Measurements from ENCODE around the gene SLC25A29.
"Not testable (repeated sequence)": the region's sequence is repeated elsewhere in the genome, so short reads cannot be mapped to it uniquely, and the experiment has no call there.

SLC25A29 gene

GRCh38 chr14:100309028-100309737 lies 2.9 kb upstream of the SLC25A29 start:
- no peak for DNase-seq

GRCh38 chr14:100308427-100308792 lies 2.2 kb upstream of the SLC25A29 start:
- not testable (repeated sequence) for DNase-seq

- no peak for DNase-seq
Measured at GRCh38 chr14:100307766-100308426, 1.7 kb upstream of the SLC25A29 start.

- no peak for DNase-seq
Measured at GRCh38 chr14:100306998-100307765, 938 bp upstream of the SLC25A29 start.

- peak; percentile 65 for DNase-seq
Measured at GRCh38 chr14:100305324-100306100, 732 bp downstream of the SLC25A29 start.

- peak; percentile 81 for DNase-seq
Measured at GRCh38 chr14:100304825-100305323, 1.4 kb downstream of the SLC25A29 start.

GRCh38 chr14:100303925-100304324 lies 2.3 kb downstream of the SLC25A29 start:
- no peak for DNase-seq

- DNase-seq = no peak
Measured at GRCh38 chr14:100303179-100303578, 3.1 kb downstream of the SLC25A29 start.

- no peak for DNase-seq
Measured at GRCh38 chr14:100302616-100303015, 3.6 kb downstream of the SLC25A29 start.

GRCh38 chr14:100299238-100299560 lies 7.0 kb downstream of the SLC25A29 start:
- no peak for DNase-seq

GRCh38 chr14:100298551-100299237 lies 7.5 kb downstream of the SLC25A29 start:
- DNase-seq = no peak

GRCh38 chr14:100297320-100298300 lies 8.6 kb downstream of the SLC25A29 start:
- no peak for DNase-seq

- not testable (repeated sequence) for DNase-seq
Measured at GRCh38 chr14:100296729-100297128, 9.5 kb downstream of the SLC25A29 start.

- DNase-seq = no peak
Measured at GRCh38 chr14:100296106-100296651, 10.1 kb downstream of the SLC25A29 start.

- no peak for DNase-seq
Measured at GRCh38 chr14:100295376-100296105, 10.7 kb downstream of the SLC25A29 start.

- DNase-seq = no peak
Measured at GRCh38 chr14:100294963-100295330, 11.3 kb downstream of the SLC25A29 start.

- DNase-seq = no peak
Measured at GRCh38 chr14:100294213-100294962, 11.9 kb downstream of the SLC25A29 start.

GRCh38 chr14:100293497-100294212 lies 12.6 kb downstream of the SLC25A29 start:
- no peak for DNase-seq
